Measurements from ENCODE around the gene RNF166. TPM values are rescaled to one million over a fixed set of nuclear protein-coding genes. Genes with fewer than 3 reads are reported as not detected.

Gene RNF166
- total RNA-seq, 1 donor from 2014 or later = 31.3 TPM

- Mint-ChIP-seq H3K36me3 (ENCODE audit: low read depth) (no peaks in the 10 kb centered on the region), H3K4me3 (no peak overlapping the region), H3K9me3 (no peaks in the 10 kb centered on the region), H3K27me3 (ENCODE audit: low read depth) (no peaks in the 10 kb centered on the region), H3K4me1 (no peaks in the 10 kb centered on the region), H3K27ac (ENCODE audit: unreplicated experiment) (no peak overlapping the region)
- peak; percentile 57 for DNase-seq (ENCODE audit: low read depth, low spot score)
- TF ChIP-seq CTCF (conservative IDR thresholded peaks at IDR 0.05) = peak; percentile 97
Measured at GRCh38 chr16:88737298-88738150, 31.3 kb upstream of the RNF166 start.

- DNase-seq (ENCODE audit: low read depth, low spot score) = no peak
- H3K4me1 Mint-ChIP-seq = no peaks in the 10 kb centered on the region
- no peak for TF ChIP-seq CTCF (conservative IDR thresholded peaks at IDR 0.05)
- no peaks in the 10 kb centered on the region for H3K9me3 Mint-ChIP-seq
- no peak overlapping the region for H3K27ac Mint-ChIP-seq (ENCODE audit: unreplicated experiment)
- no peaks in the 10 kb centered on the region for H3K36me3 Mint-ChIP-seq (ENCODE audit: low read depth)
- no peak overlapping the region for H3K4me3 Mint-ChIP-seq
- H3K27me3 Mint-ChIP-seq (ENCODE audit: low read depth) = no peaks in the 10 kb centered on the region
Measured at GRCh38 chr16:88736496-88736895, 30.3 kb upstream of the RNF166 start.

GRCh38 chr16:88736088-88736487 is 29.9 kb upstream of the RNF166 start:
- no peaks in the 10 kb centered on the region for H3K27me3 Mint-ChIP-seq (ENCODE audit: low read depth)
- no peak overlapping the region for H3K27ac Mint-ChIP-seq (ENCODE audit: unreplicated experiment)
- TF ChIP-seq CTCF (conservative IDR thresholded peaks at IDR 0.05) = no peak
- H3K9me3 Mint-ChIP-seq = no peaks in the 10 kb centered on the region
- no peak overlapping the region for H3K4me3 Mint-ChIP-seq
- no peak for DNase-seq (ENCODE audit: low read depth, low spot score)
- H3K36me3 Mint-ChIP-seq (ENCODE audit: low read depth) = no peaks in the 10 kb centered on the region
- no peaks in the 10 kb centered on the region for H3K4me1 Mint-ChIP-seq

- H3K27ac Mint-ChIP-seq (ENCODE audit: unreplicated experiment) = no peak overlapping the region
- DNase-seq (ENCODE audit: low read depth, low spot score) = no peak
- no peak overlapping the region for H3K4me3 Mint-ChIP-seq
- TF ChIP-seq CTCF (conservative IDR thresholded peaks at IDR 0.05) = no peak
- H3K9me3 Mint-ChIP-seq = no peaks in the 10 kb centered on the region
- no peaks in the 10 kb centered on the region for H3K36me3 Mint-ChIP-seq (ENCODE audit: low read depth)
- H3K27me3 Mint-ChIP-seq (ENCODE audit: low read depth) = no peaks in the 10 kb centered on the region
- H3K4me1 Mint-ChIP-seq = no peaks in the 10 kb centered on the region
Measured at GRCh38 chr16:88735616-88736015, 29.4 kb upstream of the RNF166 start.

- no peak for DNase-seq (ENCODE audit: low read depth, low spot score)
- no peaks in the 10 kb centered on the region for H3K4me1 Mint-ChIP-seq
- no peak for TF ChIP-seq CTCF (conservative IDR thresholded peaks at IDR 0.05)
- H3K9me3 Mint-ChIP-seq = no peaks in the 10 kb centered on the region
- H3K4me3 Mint-ChIP-seq = no peak overlapping the region
- no peaks in the 10 kb centered on the region for H3K36me3 Mint-ChIP-seq (ENCODE audit: low read depth)
- no peaks in the 10 kb centered on the region for H3K27me3 Mint-ChIP-seq (ENCODE audit: low read depth)
- no peak overlapping the region for H3K27ac Mint-ChIP-seq (ENCODE audit: unreplicated experiment)
Measured at GRCh38 chr16:88735121-88735520, 28.9 kb upstream of the RNF166 start.
